Measurements from ENCODE around the gene STRADB. TPM values are rescaled to one million over a fixed set of nuclear protein-coding genes. Genes with fewer than 3 reads are reported as not detected.

Gene STRADB, protein sequence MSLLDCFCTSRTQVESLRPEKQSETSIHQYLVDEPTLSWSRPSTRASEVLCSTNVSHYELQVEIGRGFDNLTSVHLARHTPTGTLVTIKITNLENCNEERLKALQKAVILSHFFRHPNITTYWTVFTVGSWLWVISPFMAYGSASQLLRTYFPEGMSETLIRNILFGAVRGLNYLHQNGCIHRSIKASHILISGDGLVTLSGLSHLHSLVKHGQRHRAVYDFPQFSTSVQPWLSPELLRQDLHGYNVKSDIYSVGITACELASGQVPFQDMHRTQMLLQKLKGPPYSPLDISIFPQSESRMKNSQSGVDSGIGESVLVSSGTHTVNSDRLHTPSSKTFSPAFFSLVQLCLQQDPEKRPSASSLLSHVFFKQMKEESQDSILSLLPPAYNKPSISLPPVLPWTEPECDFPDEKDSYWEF
- total RNA-seq = 40.4 and 42.2 TPM in 2 replicates
- long read RNA-seq, transcript STRADB-201 (12 exons, 2,293 nt) = major isoform, 66 of 85 reads
- long read RNA-seq, partial matches to known transcripts = 4 of 85 reads
- long read RNA-seq, other reads (novel, unspliced or antisense) = 15 of 85 reads

DNA sequence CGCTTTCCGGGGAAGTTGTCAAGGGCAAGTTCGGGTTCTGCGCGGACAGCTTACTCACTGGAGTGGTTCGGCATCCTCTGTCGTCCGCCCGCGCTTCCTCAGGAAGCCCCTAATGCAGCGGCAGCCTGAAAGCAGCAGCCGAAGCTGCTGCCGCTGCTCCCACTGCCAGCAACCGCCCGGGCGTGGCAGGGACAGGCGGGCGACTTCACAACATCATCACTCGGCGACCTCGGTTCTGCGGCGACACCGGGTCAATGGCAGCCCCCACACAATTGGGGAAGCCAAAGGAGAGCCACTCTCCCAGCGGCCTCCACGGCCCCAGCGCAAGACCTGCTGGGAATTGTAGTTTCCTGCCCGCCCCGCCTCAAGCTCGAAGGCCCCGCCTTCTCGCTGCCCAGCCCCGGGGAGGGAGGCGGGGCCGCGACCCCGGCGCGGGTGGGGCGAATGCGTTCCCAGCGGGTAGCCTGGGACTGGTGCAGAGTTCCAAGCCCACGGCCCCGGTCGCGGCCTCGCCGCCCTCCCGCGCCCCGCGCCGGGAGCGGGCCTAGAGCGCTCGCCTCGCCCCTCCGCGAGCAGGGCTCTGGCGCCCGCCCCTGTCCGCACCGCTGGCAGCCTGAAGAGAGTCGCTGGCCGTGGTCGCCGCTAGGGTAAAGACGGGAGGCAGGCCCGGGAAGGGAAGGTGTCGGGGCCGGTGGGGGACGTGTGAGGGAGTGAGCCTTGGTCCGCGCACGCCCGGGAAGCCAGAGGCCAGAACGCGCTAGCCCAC lies at the start of gene STRADB, which contains the start of gene TRAK2:
TSS of gene STRADB (plus strand) at position 449 of the 766 bp plus-strand sequence. CDS start 3,101 bp downstream, outside the sequence.
TSS of gene TRAK2 (minus strand) at position 167 of the 766 bp plus-strand sequence. CDS start 30,951 bp downstream, outside the sequence.
- Mint-ChIP-seq H3K27ac (ENCODE audit: unreplicated experiment) (peak within 1 kb of the TSS; percentile 94), H3K36me3 (ENCODE audit: low read depth) (no peaks in the 10 kb centered on the region), H3K27me3 (ENCODE audit: low read depth) (no peaks in the 10 kb centered on the region), H3K4me1 (peaks cover 22% of the 10 kb centered on the region), H3K9me3 (no peaks in the 10 kb centered on the region), H3K4me3 (peak within 1 kb of the TSS; percentile 99)
- TF ChIP-seq, protein P1, sequence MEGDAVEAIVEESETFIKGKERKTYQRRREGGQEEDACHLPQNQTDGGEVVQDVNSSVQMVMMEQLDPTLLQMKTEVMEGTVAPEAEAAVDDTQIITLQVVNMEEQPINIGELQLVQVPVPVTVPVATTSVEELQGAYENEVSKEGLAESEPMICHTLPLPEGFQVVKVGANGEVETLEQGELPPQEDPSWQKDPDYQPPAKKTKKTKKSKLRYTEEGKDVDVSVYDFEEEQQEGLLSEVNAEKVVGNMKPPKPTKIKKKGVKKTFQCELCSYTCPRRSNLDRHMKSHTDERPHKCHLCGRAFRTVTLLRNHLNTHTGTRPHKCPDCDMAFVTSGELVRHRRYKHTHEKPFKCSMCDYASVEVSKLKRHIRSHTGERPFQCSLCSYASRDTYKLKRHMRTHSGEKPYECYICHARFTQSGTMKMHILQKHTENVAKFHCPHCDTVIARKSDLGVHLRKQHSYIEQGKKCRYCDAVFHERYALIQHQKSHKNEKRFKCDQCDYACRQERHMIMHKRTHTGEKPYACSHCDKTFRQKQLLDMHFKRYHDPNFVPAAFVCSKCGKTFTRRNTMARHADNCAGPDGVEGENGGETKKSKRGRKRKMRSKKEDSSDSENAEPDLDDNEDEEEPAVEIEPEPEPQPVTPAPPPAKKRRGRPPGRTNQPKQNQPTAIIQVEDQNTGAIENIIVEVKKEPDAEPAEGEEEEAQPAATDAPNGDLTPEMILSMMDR (conservative IDR thresholded peaks at IDR 0.05) = peak; percentile 58
- peak; percentile 89 for DNase-seq (ENCODE audit: low read depth, low spot score)

DNA sequence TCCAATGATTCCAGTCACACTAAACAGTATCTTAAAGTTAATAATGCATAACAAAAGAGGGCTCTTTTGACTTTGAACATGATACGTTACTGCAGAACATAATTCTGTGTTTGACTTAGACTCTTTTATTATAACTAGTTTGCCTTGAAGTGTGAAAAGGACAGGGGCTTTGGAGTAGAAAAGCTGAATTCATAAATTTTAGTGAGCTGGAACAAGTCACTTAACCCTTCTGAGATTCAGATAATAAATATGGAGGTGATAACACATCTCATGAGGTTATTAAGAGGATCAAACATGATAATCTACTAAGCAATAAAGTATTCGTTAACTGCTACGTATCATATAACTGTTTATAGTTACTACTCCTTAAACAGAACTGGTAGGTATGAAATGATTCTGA lies 49.7 kb upstream of the STRADB start:
- no peak overlapping the region for H3K4me3 Mint-ChIP-seq
- TF ChIP-seq, protein P1 (conservative IDR thresholded peaks at IDR 0.05) = no peak
- H3K27ac Mint-ChIP-seq (ENCODE audit: unreplicated experiment) = no peak overlapping the region
- H3K4me1 Mint-ChIP-seq = peaks cover 12% of the 10 kb centered on the region
- DNase-seq (ENCODE audit: low read depth, low spot score) = no peak
- H3K9me3 Mint-ChIP-seq = no peaks in the 10 kb centered on the region
- peaks cover 2% of the 10 kb centered on the region for H3K36me3 Mint-ChIP-seq (ENCODE audit: low read depth)
- no peaks in the 10 kb centered on the region for H3K27me3 Mint-ChIP-seq (ENCODE audit: low read depth)

DNA sequence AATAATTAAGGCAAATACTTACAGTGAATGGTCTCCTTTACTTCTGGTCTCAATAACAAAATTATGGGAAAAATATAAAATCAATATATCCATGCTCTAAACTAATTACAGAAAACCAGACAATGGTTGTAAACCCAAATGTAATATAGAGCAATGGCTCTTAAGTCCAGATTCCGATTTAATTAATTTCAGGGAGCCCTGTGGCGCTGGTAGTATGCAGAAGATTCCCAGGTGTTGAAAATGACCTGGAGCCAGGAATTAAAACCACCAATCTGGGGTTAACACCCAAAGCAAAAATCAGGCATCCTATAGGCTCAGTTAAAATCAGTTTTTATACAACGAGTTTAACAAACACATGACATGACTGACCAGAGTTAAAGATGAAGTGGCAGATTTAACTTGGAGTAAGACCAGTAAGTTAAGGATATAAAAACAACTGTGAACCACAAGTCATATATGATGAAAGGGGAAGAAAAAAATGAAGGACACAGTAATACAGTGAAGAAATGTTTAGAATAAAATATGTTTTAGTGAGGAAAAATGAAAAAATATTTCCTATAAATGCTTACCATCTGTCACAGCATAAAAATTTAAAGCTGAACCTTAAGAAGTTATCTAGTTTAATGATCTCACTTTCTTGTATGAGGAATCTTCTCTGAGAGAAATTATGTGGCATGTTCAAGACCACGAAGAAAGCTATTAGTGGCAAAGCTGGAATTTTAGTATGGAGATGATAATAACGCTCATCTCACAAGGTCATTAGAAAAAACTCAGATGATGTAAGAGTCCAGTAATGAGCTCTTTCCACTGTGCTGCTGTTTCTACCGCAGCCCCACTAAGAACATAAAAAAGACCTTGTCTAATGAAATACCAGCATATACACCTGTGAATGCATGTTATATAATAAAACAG lies 48.6 kb upstream of the STRADB start:
- H3K27ac Mint-ChIP-seq (ENCODE audit: unreplicated experiment) = peak overlapping the region; percentile 8
- TF ChIP-seq, protein P1 (conservative IDR thresholded peaks at IDR 0.05) = no peak
- no peak overlapping the region for H3K4me3 Mint-ChIP-seq
- peaks cover 2% of the 10 kb centered on the region for H3K36me3 Mint-ChIP-seq (ENCODE audit: low read depth)
- peaks cover 12% of the 10 kb centered on the region for H3K4me1 Mint-ChIP-seq
- DNase-seq (ENCODE audit: low read depth, low spot score) = no peak
- no peaks in the 10 kb centered on the region for H3K9me3 Mint-ChIP-seq
- H3K27me3 Mint-ChIP-seq (ENCODE audit: low read depth) = no peaks in the 10 kb centered on the region

DNA sequence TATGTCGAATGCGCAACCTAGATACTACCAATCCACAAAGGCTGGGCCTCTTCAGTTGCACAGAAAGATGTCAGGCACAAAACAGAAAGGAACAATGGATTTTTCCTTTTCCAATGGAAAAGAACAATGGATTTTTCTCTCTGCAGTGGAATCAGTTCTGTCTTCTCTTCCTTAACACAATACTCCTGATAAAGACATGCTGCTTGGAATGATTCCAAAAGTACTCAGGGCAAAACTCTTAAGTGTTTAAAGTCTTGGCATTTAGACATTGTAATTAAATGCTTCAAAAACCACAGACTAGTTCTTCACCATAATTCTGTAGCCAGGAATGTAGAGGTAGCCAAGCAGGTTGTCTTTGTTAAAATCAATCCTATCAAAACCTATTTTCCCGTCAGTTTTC lies 47.7 kb upstream of the STRADB start:
- TF ChIP-seq, protein P1 (conservative IDR thresholded peaks at IDR 0.05) = no peak
- no peak for DNase-seq (ENCODE audit: low read depth, low spot score)
- peak overlapping the region; percentile 35 for H3K27ac Mint-ChIP-seq (ENCODE audit: unreplicated experiment)
- H3K9me3 Mint-ChIP-seq = no peaks in the 10 kb centered on the region
- peaks cover 12% of the 10 kb centered on the region for H3K4me1 Mint-ChIP-seq
- no peak overlapping the region for H3K4me3 Mint-ChIP-seq
- H3K27me3 Mint-ChIP-seq (ENCODE audit: low read depth) = no peaks in the 10 kb centered on the region
- peaks cover 2% of the 10 kb centered on the region for H3K36me3 Mint-ChIP-seq (ENCODE audit: low read depth)

All from neural crest cell (in vitro differentiated cells).